Fibroblast of lung (primary cell): ENCODE measurements around the gene DCAF7. TPM values are rescaled to one million over a fixed set of nuclear protein-coding genes. Genes with fewer than 3 reads are reported as not detected.

ENCODE experiments used
- DNase-seq, 2 donors: peaks; one replicate each; pipeline versions ENCODE4 v3.0.0 to v3.0.0-alpha.2; 2010; ENCODE audit warnings: low read depth in 2 of 2
- H2AFZ ChIP-seq: 2 replicates; pipeline ENCODE4 v1.5.1; 2012; ENCODE audit warnings: low read length, control low read depth, inconsistent platforms
- H3K27ac ChIP-seq: 2 replicates; pipeline ENCODE4 v1.5.1; 2011; ENCODE audit warnings: low read length, control low read depth; ENCODE audit not compliant: insufficient read depth
- H3K27me3 ChIP-seq: 2 replicates; pipeline ENCODE4 v1.5.1; 2011; ENCODE audit warnings: mild to moderate bottlenecking, low read length; ENCODE audit not compliant: control insufficient read depth, insufficient read depth
- H3K36me3 ChIP-seq: 2 replicates; pipeline ENCODE4 v1.5.1; 2011; ENCODE audit warnings: low read length; ENCODE audit not compliant: control insufficient read depth, insufficient read depth
- H3K4me1 ChIP-seq: 2 replicates; pipeline ENCODE4 v1.5.1; 2011; ENCODE audit warnings: low read length; ENCODE audit not compliant: control insufficient read depth, insufficient read depth; ENCODE audit errors: extremely low read depth
- H3K4me2 ChIP-seq: 2 replicates; pipeline ENCODE4 v1.5.1; 2011; ENCODE audit warnings: low read length, control low read depth; ENCODE audit not compliant: insufficient read depth; ENCODE audit errors: extremely low read depth
- H3K4me3 ChIP-seq, 4 experiments: fragments of 200-600 bp in 1 of 4; sonication (generic) in 1 of 4; replicated peaks in 1 of 4; 2 replicates each; pipeline ENCODE4 v1.5.1; 2011 to 2016; ENCODE audit warnings: low read length in 4 of 4, low read depth in 3 of 4, mild to moderate bottlenecking in 3 of 4, control low read depth in 2 of 4, inconsistent platforms in 1 of 4, mixed read lengths in 1 of 4; ENCODE audit not compliant: insufficient read depth in 1 of 4; ENCODE audit errors: control extremely low read depth in 1 of 4
- H3K79me2 ChIP-seq: 2 replicates; pipeline ENCODE4 v1.5.1; 2012; ENCODE audit warnings: mild to moderate bottlenecking, low read length, inconsistent platforms; ENCODE audit not compliant: control insufficient read depth, insufficient read depth
- H3K9ac ChIP-seq: 2 replicates; pipeline ENCODE4 v1.5.1; 2011; ENCODE audit warnings: mild to moderate bottlenecking, low read length, control low read depth; ENCODE audit not compliant: insufficient read depth
- H3K9me3 ChIP-seq: 2 replicates; pipeline ENCODE4 v1.5.1; 2012; ENCODE audit warnings: low read depth, low read length; ENCODE audit not compliant: control insufficient read depth, insufficient read depth
- H4K20me1 ChIP-seq: 2 replicates; pipeline ENCODE4 v1.5.1; 2011; ENCODE audit warnings: low read length; ENCODE audit not compliant: control insufficient read depth, insufficient read depth; ENCODE audit errors: extremely low read depth
- CTCF ChIP-seq, 2 donors: IDR thresholded peaks in 1 of 2; conservative IDR thresholded peaks in 1 of 2; 1 replicate in 1 of 2; 2 replicates in 1 of 2; pipeline ENCODE4 v1.5.1; 2011 to 2012; ENCODE audit warnings: low read length in 2 of 2, control low read depth in 1 of 2, inconsistent platforms in 1 of 2, low read depth in 1 of 2, mild to moderate bottlenecking in 1 of 2
- EZH2 ChIP-seq: IDR thresholded peaks from 2 replicates; pipeline ENCODE4 v1.5.1; 2012; ENCODE audit warnings: low read length, control low read depth, mild to moderate bottlenecking; ENCODE audit errors: missing control alignments
- polyA plus RNA-seq, 2 donors: library from polyadenylated mRNA; depleted of rRNA in 1 of 2; stranded (reverse) in 1 of 2; unstranded in 1 of 2; fragments of >200 nt; gene quantifications; 2 replicates each; pipeline ENCODE4 v1.2.1, GENCODE V29; 2011 to 2012; ENCODE audit warnings: missing spikeins in 1 of 2
- total RNA-seq: library from RNA; depleted of rRNA; stranded (reverse); fragments of >200 nt; gene quantifications from 2 replicates; pipeline ENCODE4 v1.2.1, GENCODE V29; 2014

DCAF7 gene
- total and polyA plus RNA-seq, 2 donors (not counting 1 experiment from before 2014, with no cell fraction given), result 13.9 to 38.8 TPM

GRCh38 chr17:63512896-63513644, 37.2 kb upstream of the DCAF7 start:
- DNase-seq, result no peak

GRCh38 chr17:63514477-63514876, 35.8 kb upstream of the DCAF7 start:
- no peak for DNase-seq
- Histone ChIP-seq H3K9me3 (no peaks in the 10 kb centered on the region), H3K4me1 (no peaks in the 10 kb centered on the region), H4K20me1 (no peaks in the 10 kb centered on the region), H3K27ac (no peak overlapping the region), H3K9ac (no peak overlapping the region), H3K4me3 (no peak overlapping the region), H3K79me2 (no peaks in the 10 kb centered on the region), H3K4me2 (no peak overlapping the region), H2AFZ (no peak overlapping the region), H3K36me3 (no peaks in the 10 kb centered on the region), H3K27me3 (peaks cover 10% of the 10 kb centered on the region)
- TF ChIP-seq CTCF (conservative IDR thresholded peaks at IDR 0.05 in 1 of 2, IDR thresholded peaks at IDR 0.05 in 1 of 2; ENCODE audit: low read depth in 1 of 2, low read length in 2 of 2), result no peak
- no peak for TF ChIP-seq EZH2

More at GRCh38 chr17:63512896-63513644, 37.2 kb upstream of the DCAF7 start:
- Histone ChIP-seq H4K20me1 (no peaks in the 10 kb centered on the region), H3K4me2 (no peak overlapping the region), H3K9me3 (no peaks in the 10 kb centered on the region), H3K4me3 (no peak overlapping the region), H3K27me3 (peaks cover 11% of the 10 kb centered on the region), H3K9ac (no peak overlapping the region), H3K27ac (no peak overlapping the region), H2AFZ (no peak overlapping the region), H3K36me3 (no peaks in the 10 kb centered on the region), H3K4me1 (no peaks in the 10 kb centered on the region), H3K79me2 (no peaks in the 10 kb centered on the region)
- no peak for TF ChIP-seq CTCF (conservative IDR thresholded peaks at IDR 0.05 in 1 of 2, IDR thresholded peaks at IDR 0.05 in 1 of 2; ENCODE audit: low read depth in 1 of 2, low read length in 2 of 2)

GRCh38 chr17:63514974-63515373, 35.3 kb upstream of the DCAF7 start:
- DNase-seq, result no peak
- TF ChIP-seq EZH2 (no peak), CTCF (conservative IDR thresholded peaks at IDR 0.05 in 1 of 2, IDR thresholded peaks at IDR 0.05 in 1 of 2; ENCODE audit: low read depth in 1 of 2, low read length in 2 of 2) (no peak)
- H2AFZ ChIP-seq, result no peak overlapping the region

More at GRCh38 chr17:63514974-63515373, 35.3 kb upstream of the DCAF7 start:
- no peaks in the 10 kb centered on the region for H4K20me1 ChIP-seq
- H3K79me2 ChIP-seq, result no peaks in the 10 kb centered on the region
- no peak overlapping the region for H3K9ac ChIP-seq
- no peak overlapping the region for H3K27ac ChIP-seq
- no peak overlapping the region for H3K4me3 ChIP-seq
- peaks cover 7% of the 10 kb centered on the region for H3K27me3 ChIP-seq
- no peak overlapping the region for H3K4me2 ChIP-seq
- H3K9me3 ChIP-seq, result no peaks in the 10 kb centered on the region
- H3K4me1 ChIP-seq, result no peaks in the 10 kb centered on the region
- no peaks in the 10 kb centered on the region for H3K36me3 ChIP-seq
